ENCODE data around the gene PTPRA. TPM values are rescaled to one million over a fixed set of nuclear protein-coding genes. Genes with fewer than 3 reads are reported as not detected.
A peak's percentile ranks its signal among the peaks of the same experiment; 100 is the strongest.

Gene PTPRA
- total and polyA plus RNA-seq, 8 donors: 6.8 to 29.1 (median 18.2) TPM

DNA sequence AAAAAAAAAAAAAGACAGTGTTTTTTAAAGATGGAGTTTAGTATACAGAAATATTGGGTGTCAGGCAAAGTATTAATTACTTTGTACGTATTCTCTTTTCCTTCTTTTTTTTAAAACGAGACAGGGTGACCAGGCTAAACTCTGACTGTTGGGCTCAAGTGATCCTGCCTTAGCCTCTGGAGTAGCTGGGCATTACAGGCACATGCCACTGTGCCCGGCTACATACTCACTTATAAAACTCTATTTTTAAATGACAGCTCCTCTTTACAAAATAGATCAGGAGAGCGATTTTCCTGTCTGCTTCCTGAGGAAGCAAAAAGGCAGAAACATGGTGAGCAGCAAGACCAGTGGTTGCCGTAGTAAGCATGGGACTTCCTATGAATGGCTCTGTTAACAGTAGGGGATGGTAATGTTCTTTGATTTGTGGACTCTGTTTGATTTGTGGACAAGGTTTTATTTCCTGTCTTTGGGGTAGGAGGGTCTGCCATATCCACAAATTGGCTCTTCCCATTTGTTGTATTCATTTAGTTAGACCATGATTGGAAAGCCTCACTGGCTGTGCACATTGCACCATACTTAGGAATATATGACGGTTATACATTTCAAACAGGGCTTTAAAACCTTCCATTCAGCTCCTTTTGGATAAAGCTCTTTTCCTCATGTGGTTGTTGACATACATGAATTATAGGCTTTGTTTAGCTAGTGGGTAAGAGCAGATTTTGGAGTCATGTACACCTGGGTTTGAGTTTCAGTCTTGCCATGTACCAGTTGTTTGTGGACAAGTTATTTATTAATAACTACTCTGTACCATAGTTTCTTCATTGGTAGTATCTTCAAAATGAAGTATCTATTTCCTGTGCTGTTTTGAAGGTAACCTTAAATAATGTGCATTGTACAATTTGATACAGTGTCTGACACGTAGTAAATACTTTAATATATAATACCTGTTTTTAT lies 45.1 kb downstream of the PTPRA start:
- Histone ChIP-seq H3K36me3 (no peaks in the 10 kb centered on the region), H3K9me3 (no peaks in the 10 kb centered on the region), H3K27me3 (no peaks in the 10 kb centered on the region), H3K4me3 (no peak overlapping the region), H3K4me1 (peaks cover 12 to 24% (median 16%) of the 10 kb centered on the region in 3 donors), H3K27ac (no peak overlapping the region)
- DNase-seq (no peak), ATAC-seq (no peak), FAIRE-seq (no peak)
- intact Hi-C loops (cut with DNase I): loop anchor here in 1 of 3 donors (10.0 kb wide), 1 partner anchor 46 kb away; no protein-coding TSS in a partner anchor
- TF ChIP-seq, protein P1, sequence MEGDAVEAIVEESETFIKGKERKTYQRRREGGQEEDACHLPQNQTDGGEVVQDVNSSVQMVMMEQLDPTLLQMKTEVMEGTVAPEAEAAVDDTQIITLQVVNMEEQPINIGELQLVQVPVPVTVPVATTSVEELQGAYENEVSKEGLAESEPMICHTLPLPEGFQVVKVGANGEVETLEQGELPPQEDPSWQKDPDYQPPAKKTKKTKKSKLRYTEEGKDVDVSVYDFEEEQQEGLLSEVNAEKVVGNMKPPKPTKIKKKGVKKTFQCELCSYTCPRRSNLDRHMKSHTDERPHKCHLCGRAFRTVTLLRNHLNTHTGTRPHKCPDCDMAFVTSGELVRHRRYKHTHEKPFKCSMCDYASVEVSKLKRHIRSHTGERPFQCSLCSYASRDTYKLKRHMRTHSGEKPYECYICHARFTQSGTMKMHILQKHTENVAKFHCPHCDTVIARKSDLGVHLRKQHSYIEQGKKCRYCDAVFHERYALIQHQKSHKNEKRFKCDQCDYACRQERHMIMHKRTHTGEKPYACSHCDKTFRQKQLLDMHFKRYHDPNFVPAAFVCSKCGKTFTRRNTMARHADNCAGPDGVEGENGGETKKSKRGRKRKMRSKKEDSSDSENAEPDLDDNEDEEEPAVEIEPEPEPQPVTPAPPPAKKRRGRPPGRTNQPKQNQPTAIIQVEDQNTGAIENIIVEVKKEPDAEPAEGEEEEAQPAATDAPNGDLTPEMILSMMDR (IDR thresholded peaks at IDR 0.05): no peak
- 87 to 89% methylated on average over 7 of the region's 7 CpGs for WGBS, 2 donors

DNA sequence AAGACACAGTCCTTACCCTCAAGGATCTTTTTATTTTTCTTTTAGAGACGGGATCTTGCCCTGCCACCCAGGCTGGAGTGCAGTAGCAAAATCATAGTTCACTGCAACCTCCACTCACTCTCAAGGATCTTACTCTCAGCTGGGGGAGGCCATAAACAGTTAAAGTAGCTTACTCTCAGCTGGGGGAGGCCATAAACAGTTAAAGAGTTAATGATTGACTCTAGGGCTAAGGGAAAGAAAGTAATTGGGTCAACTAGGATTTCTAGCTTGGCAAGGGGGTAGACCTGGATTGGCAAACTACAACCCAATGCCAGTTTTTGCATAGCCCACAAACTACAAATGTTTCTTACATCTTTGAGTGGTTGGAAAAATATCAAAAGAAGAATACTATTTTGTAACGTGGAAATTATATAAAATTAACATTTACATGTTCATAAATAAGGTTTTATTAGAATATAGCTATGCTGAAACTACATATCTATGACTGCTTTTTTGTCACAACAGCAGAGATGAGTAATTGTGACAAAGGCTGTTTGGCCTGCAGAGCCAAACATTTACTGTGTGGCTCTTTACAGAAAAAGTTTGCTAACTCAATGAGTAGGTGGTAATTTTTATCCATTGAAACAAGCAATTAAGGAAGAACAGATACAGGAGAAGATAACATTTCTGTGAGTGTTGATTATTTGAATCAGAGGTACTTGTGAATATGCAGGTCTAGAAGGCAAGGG lies 46.4 kb downstream of the PTPRA start:
- ATAC-seq (peak; percentile 64 to 83 (median 72)), FAIRE-seq (no peak)

DNA sequence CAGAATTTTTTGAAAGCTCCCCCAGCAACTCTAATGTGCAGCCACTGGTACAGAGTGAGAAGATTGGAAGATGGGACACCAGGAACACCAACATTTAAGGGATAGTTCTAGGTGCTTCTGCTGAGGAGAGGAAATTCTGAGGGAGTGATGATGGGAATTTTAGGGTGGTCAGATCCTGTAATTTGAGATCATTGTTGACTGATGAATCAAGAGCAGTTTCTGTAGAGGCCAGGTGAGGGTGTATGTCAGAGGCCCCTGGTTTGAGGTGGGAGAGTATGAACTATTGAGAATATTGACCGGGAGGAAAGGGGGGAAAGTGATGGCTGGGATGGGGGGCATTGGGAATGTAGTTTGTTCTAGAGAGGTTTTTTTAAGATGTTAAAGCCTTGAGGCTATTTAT lies 47.2 kb downstream of the PTPRA start:
- DNase-seq: no peak
- 91 to 100% methylated on average over 1 of the region's 1 CpG for WGBS, 2 donors
- peaks cover 0 to 5% (median 0%) of the 10 kb centered on the region in 3 donors for H3K36me3 ChIP-seq
- no peak for ATAC-seq
- no peaks in the 10 kb centered on the region for H3K27me3 ChIP-seq
- peaks cover 12 to 21% (median 16%) of the 10 kb centered on the region in 3 donors for H3K4me1 ChIP-seq
- peak overlapping the region in 1 of 4 donors; percentile 12 for H3K27ac ChIP-seq
- TF ChIP-seq, protein P1 (IDR thresholded peaks at IDR 0.05): no peak
- no peak for FAIRE-seq
- intact Hi-C loops (cut with DNase I): no loop called here
- H3K9me3 ChIP-seq: no peaks in the 10 kb centered on the region
- no peak overlapping the region for H3K4me3 ChIP-seq

More for the DNA sequence above, 46.4 kb downstream of the PTPRA start:
- H3K36me3 ChIP-seq: peaks cover 0 to 5% (median 0%) of the 10 kb centered on the region in 3 donors
- DNase-seq: no peak
- peak overlapping the region in 1 of 4 donors; percentile 12 for H3K27ac ChIP-seq
- WGBS, 2 donors: 37 to 49% methylated on average over 2 of the region's 2 CpGs
- peaks cover 12 to 21% (median 16%) of the 10 kb centered on the region in 3 donors for H3K4me1 ChIP-seq
- intact Hi-C loops (cut with DNase I): loop anchor here in 1 of 3 donors (10.0 kb wide), 1 partner anchor 45 kb away; no protein-coding TSS in a partner anchor
- no peaks in the 10 kb centered on the region for H3K27me3 ChIP-seq
- TF ChIP-seq, protein P1 (IDR thresholded peaks at IDR 0.05): no peak
- H3K9me3 ChIP-seq: no peaks in the 10 kb centered on the region
- H3K4me3 ChIP-seq: no peak overlapping the region

DNA sequence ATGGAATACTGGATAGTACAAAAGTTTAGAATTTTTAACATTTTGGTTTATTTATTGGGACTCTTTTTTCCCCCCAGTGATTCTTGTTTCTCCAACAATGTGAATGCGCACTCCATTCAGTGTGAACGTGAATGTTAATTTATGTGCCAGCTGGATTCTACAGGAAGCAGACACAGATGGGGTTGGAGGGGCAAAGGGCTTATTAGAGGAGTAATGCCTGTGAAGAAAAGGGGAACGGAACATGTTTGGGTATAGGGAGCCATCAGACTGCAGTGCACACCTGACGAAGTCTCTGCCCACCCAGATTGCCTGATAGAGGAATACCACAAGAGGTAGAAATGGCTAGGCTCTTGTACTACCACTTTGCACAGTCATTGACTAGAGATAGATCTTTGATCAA lies 48.2 kb downstream of the PTPRA start:
- H3K27ac ChIP-seq: no peak overlapping the region
- ATAC-seq: no peak
- WGBS, 2 donors: 93 to 95% methylated on average over 4 of the region's 4 CpGs

More for the DNA sequence above, 48.2 kb downstream of the PTPRA start:
- Histone ChIP-seq H3K36me3 (peaks cover 0 to 5% (median 0%) of the 10 kb centered on the region in 3 donors), H3K4me1 (peaks cover 12 to 21% (median 16%) of the 10 kb centered on the region in 3 donors), H3K4me3 (no peak overlapping the region), H3K9me3 (no peaks in the 10 kb centered on the region), H3K27me3 (no peaks in the 10 kb centered on the region)
- intact Hi-C loops (cut with DNase I): no loop called here
- TF ChIP-seq, protein P1 (IDR thresholded peaks at IDR 0.05): no peak
- DNase-seq (no peak), FAIRE-seq (no peak)

Measured in pancreas (tissue), 10 donors.